Sigmoid colon (tissue), 4 donors: ENCODE measurements around the gene CYTH4.

Experiments used
- EP300 ChIP-seq, 4 donors: sonication (generic); formaldehyde crosslinking; IDR thresholded peaks; one replicate each; pipeline ENCODE4 v1.6.1; 2017; ENCODE audit warnings: antibody characterized with exemption in 4 of 4
- POLR2A ChIP-seq, 2 donors: fragments of 450-650 bp; IDR thresholded peaks; one replicate each; pipeline ENCODE4 v1.6.1; 2016; ENCODE audit warnings: antibody characterized with exemption in 2 of 2, mild to moderate bottlenecking in 2 of 2, moderate library complexity in 2 of 2
- POLR2AphosphoS5 ChIP-seq, 4 donors: sonication (generic); formaldehyde crosslinking; IDR thresholded peaks; one replicate each; pipeline ENCODE4 v1.6.1; 2017; ENCODE audit warnings: antibody characterized with exemption in 4 of 4
- TF ChIP-seq, protein P1 (sequence below), 4 experiments: fragments of 450-650 bp in 3 of 4; fragments of 200-600 bp in 1 of 4; IDR thresholded peaks; one replicate each; pipeline ENCODE4 v1.5.1; 2016 to 2019; ENCODE audit warnings: antibody characterized with exemption in 4 of 4, mild to moderate bottlenecking in 3 of 4, moderate library complexity in 2 of 4

DNA sequence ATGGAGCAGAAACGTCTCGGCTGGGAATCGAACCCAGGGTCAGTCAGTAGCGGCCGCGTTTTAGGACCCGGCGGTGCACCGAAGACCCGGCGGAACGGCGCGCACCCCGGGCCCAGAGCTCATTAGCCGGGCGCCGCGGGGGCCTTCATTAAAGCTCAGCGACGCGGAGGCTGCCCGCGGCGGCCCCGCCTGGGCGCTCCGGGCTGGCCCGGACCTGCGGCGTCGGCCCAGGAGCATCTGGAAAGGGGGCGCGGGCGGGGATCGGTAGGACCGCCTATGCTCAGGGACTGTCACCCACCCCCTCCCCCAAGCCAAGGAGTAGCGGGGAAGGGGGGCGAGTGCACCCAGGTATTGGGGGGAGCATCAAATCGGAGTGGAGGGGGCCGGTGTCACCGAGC is 52.2 kb downstream of the CYTH4 start:
- TF ChIP-seq EP300 (IDR thresholded peaks at IDR 0.05) (no peak), POLR2AphosphoS5 (IDR thresholded peaks at IDR 0.05) (no peak), POLR2A (IDR thresholded peaks at IDR 0.05) (no peak)
- TF ChIP-seq, protein P1, sequence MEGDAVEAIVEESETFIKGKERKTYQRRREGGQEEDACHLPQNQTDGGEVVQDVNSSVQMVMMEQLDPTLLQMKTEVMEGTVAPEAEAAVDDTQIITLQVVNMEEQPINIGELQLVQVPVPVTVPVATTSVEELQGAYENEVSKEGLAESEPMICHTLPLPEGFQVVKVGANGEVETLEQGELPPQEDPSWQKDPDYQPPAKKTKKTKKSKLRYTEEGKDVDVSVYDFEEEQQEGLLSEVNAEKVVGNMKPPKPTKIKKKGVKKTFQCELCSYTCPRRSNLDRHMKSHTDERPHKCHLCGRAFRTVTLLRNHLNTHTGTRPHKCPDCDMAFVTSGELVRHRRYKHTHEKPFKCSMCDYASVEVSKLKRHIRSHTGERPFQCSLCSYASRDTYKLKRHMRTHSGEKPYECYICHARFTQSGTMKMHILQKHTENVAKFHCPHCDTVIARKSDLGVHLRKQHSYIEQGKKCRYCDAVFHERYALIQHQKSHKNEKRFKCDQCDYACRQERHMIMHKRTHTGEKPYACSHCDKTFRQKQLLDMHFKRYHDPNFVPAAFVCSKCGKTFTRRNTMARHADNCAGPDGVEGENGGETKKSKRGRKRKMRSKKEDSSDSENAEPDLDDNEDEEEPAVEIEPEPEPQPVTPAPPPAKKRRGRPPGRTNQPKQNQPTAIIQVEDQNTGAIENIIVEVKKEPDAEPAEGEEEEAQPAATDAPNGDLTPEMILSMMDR (IDR thresholded peaks at IDR 0.05) = no peak
